GOT3 (cell line): Measurements from ENCODE around the gene TSPAN18.

Experiments used
- DNase-seq: peaks from one replicate; lab custom pipeline; 2025; ENCODE audit warnings: mixed read lengths; lab: John Stamatoyannopoulos, UW

Gene TSPAN18

DNA sequence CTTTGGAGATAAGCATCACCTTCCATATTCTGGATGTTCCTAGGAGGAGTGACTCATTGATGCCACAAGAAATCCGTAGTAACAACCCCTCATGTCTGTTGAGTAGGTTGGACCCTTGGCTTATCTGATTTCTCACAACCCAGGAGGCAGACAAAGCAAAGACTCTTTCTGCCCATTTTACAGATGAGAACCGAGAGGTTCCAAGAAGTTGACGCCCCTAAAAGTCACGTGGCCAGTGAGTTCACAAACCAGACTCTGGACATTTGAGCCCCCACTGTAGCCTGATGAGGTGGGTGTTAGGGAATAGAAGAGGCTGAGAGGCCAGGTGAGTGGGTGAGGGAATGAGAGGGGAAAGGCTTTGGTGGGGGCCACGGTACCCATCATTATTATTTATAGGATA lies 70.3 kb downstream of the TSPAN18 start:
- DNase-seq = no peak

GRCh38 chr11:44797886-44798606 lies 71.3 kb downstream of the TSPAN18 start:
- DNase-seq = no peak

- no peak for DNase-seq
Observed at GRCh38 chr11:44798607-44798972, 71.8 kb downstream of the TSPAN18 start.

GRCh38 chr11:44799012-44799411 lies 72.2 kb downstream of the TSPAN18 start:
- DNase-seq = no peak

DNA sequence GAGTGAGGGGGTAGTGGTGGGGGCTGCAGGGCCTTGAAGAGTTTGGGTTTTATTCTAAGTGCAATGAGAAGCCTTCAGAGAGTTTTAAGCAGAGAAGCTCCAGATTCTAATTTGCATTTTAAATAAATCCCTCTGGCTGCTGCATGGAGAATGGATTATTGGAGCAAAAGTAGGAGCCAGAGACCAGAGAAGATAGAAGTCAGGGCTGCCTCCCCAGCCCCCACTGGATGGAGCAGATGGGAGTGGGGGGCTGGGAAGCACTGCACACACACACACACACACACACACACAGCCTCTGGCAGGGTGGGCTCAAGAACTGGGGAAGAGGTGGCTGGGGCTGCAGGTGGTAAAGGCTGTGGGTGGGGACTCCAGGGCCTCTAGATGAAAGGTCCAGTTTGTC lies 75.6 kb downstream of the TSPAN18 start:
- no peak for DNase-seq

GRCh38 chr11:44803009-44803408 lies 76.2 kb downstream of the TSPAN18 start:
- no peak for DNase-seq

- no peak for DNase-seq
Observed at GRCh38 chr11:44804449-44805437, 78.0 kb downstream of the TSPAN18 start.

GRCh38 chr11:44805596-44805995 lies 78.8 kb downstream of the TSPAN18 start:
- no peak for DNase-seq

DNA sequence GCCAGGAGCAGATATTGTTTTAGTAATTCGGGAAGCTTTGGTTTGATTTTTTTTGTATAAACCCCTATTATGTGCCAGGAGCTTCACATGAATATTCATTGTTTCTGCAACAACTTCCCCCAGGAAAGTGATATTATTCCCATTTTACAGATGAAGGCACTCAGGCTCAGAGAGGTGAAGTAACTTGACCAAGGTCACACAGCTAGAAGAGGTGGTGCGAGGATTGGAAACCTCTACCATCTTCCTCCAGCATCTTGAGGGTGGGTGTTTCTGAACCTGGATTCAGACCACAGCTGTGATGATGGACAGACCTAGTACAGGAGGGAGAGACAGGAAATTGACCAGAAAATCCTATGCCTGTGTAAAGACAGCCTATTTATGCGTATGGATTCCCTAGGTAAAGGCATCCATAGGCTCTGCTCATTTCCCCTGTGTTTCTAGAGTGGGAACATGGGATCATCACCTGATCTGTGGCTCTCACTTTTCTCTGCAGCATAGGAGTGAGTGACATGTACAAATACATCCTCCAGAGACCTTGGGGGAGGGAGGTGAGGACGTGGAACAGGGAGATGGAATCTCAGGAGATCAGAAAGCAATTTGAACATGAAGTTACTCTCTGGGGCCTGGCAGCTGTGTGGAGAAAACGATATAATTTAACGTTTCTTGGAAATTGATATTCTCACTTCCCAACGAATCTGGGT lies 81.4 kb downstream of the TSPAN18 start:
- no peak for DNase-seq

DNA sequence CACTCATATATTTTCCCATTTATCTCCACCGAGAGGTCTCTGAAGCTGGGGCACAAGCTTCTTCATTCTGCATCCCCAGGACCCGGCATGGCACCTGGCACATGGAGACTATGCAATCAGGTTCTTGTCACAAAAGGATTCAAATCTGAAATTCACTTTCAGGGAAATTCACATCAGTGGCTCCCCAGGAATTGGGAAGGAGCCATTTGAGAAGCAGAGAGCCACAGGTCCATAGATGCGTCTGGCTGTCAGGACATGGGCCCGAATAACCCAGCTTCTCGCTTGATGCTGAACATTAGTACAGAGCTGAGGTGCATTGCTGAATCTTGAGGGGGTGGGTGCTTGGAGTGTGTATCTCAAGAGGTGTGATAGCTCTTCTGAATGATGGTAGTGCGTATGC lies 82.5 kb downstream of the TSPAN18 start:
- DNase-seq = no peak

DNA sequence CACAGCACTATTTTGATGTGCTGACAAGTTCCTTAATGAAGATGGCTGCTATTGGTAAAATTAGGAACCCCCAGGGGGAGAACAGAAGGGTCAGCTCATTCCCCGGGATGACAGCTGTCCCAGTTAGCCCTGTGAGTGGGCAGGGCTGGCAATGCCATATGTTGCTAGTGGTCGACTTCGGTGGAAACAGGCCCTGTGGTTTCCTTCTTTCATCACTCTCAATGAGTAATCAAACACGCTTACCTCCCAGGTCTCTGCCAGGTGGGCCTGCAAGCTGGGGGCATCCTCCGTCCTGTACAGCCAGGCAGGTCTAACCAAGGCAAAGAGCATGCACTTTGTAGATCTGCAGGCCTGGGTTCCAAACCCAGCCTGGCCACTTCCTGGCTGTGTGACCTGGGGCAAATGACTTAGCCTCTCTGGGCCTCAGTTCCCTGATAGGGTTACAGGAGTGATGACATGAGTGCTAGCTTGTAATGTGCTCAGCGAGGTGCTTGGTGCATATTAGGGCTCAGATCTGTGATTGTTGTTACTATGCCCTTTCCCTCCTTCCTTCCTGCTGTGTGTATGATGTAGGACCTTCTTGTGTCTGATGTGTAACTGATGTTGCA lies 85.2 kb downstream of the TSPAN18 start:
- DNase-seq = no peak

- no peak for DNase-seq
Observed at GRCh38 chr11:44812971-44813370, 86.2 kb downstream of the TSPAN18 start.

- no peak for DNase-seq
Observed at GRCh38 chr11:44813401-44813800, 86.6 kb downstream of the TSPAN18 start.

- no peak for DNase-seq
Observed at GRCh38 chr11:44814881-44815592, 88.3 kb downstream of the TSPAN18 start.

DNA sequence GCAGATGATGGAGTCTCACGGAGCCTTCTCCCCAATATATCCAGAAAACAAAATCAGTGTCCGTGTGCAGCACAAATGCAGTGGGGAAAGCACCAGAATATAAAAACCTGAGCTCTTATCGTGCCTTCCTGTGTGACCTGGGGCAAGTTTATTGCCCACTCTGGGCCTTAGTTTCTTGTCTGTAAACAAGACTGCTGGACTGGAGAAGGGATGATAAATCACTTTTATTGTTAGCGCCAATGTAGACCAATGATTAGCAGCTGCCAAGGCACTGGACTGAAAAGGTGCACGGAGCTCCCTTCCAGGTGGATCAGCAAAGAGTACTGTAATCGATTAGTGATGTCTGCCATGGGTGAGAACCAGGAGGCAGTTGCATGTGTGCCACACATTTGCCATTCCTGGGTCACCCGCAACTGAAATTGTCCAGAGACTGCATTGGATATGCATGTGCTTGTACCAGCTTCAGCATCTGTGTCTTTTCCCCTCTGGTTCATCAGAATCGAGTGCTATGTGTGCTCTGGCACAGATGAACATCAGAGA lies 89.2 kb downstream of the TSPAN18 start:
- no peak for DNase-seq

GRCh38 chr11:44816761-44817160 lies 90.0 kb downstream of the TSPAN18 start:
- no peak for DNase-seq

DNA sequence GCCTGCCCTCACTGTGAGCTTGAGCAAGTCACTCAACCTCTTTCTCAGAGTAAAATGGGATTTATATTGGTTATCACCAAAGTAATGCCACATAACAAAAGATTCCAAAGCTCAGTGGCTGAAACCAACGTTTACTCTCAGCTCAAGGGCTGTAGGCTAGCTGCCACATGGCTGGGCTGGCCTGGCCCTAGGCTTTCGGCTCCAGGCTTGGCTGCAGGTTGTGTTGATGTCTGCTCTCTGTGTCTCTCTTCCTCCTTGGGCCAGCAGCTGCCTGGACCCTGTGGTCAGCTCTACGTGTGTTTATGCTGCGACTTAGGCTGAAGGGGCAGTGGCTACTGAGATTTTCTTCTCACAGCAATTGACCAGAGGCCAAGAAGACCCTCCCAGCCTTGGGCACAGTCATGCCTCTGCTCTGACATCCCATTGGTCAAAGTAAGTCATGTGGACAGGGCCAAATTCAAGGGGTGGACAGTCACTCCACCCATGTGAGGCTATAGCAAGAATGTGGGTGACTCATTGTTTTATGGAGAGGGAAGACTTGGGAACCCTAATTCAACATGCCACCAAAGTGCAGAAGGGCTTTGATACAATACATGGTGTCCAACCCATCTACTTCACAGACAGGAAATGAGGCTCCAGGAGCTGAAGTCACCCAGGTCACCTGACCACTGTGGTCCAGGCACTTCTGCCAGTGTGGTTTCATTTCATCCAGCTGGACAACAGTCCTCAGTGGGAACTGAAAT lies 90.6 kb downstream of the TSPAN18 start:
- no peak for DNase-seq

DNA sequence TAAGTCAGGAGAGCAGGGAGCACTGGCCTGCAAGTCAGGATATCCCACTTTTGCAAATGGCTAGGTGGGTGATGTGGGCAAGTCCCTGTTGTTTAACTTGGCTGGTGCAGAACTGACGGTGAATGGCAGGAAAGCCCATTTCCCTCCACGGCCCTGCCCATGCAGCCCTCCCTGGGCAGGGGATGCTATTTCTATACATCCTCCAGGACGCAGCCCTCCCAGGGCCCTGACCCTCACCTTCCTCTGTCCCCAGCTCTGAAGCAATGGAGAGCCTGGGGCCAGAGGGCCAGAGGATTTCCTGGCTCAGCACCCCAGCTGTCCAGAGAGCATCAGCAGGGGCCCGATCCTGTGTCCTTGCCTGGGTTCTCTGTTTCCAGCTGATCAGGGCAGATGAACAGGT lies 91.3 kb downstream of the TSPAN18 start:
- DNase-seq = no peak

DNA sequence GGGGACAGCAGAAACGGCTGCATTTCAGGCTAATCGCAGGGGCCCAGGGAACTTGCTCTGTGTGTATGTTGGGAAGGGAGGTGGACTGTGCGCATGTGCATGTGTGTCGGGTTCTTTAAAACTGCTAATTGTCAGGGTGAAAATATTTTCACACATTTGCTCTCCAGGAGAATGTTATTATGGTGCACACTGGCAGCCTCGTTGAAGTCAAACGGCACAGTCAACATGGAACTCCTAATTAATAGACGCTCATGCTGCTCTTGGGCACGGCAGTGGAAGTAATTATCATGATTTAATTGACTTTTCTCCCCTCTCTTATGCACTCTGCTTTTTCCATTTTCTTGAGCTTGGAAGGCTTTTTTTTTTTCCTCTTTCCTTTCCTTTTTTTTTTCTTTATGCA lies 92.6 kb downstream of the TSPAN18 start:
- DNase-seq = no peak

- DNase-seq = no peak
Observed at GRCh38 chr11:44822369-44822768, 95.6 kb downstream of the TSPAN18 start.
